LNCAP (cell line): Measurements from ENCODE around the gene SDF2.

Experiments
- CTCF ChIP-seq: fragments of 450-650 bp; IDR thresholded peaks from 2 replicates; pipeline ENCODE4 v1.5.1; 2017; ENCODE audit warnings: mild to moderate bottlenecking

Gene SDF2

GRCh38 chr17:28615260-28615940 lies 46.3 kb downstream of the SDF2 start:
- no peak for TF ChIP-seq CTCF

DNA sequence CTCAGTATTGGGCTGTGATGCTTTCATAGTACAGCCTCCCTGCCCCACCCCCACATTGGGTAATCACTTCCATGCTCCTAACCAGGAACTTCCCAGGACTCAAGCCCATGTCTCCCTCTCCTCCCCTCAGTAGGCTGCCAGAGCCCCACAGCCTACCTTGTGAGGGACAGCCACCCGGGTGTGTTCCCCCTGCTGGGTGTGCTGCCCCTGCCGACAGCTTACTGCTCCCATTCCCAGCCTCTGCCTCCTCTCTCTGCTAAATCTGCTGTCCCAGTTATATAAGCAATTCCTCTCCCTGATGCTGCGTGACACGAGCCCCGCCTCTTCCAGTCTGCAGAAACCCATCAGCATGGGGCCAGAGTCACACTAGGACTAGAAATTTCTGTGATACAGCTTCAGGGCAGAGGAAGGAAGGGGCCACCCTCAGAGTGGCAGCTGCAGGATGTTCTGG lies 47.8 kb downstream of the SDF2 start, which contains the start of gene RSKR:
Gene RSKR (minus strand): TSS at position 255 of the 451 bp plus-strand sequence. CDS start 24 bp downstream, at position 231.
- no peak for TF ChIP-seq CTCF

- peak; percentile 66 for TF ChIP-seq CTCF
Measured at GRCh38 chr17:28612936-28613872, 48.5 kb downstream of the SDF2 start.

DNA sequence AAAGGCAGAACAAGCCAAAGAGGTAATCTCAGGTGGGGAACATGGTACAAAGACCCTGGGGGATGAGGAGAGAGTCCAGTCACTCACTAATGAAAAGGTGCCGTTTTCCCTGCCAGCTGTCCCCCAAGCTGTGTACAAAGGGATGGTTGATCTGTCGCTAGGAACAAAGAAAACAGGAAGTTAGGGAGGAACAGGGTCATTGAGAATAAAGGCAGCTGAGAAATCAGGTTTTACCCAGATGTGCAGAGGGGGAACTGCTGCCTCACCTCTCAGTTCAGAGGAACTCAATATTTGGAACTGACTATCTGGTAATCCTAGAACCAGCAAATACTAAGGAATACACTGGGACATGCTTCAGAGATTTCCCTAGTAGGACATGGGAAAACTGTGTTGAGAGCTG lies 49.2 kb downstream of the SDF2 start:
- TF ChIP-seq CTCF: no peak

- TF ChIP-seq CTCF: no peak
Measured at GRCh38 chr17:28610376-28610775, 51.3 kb downstream of the SDF2 start.

- TF ChIP-seq CTCF: no peak
Measured at GRCh38 chr17:28599311-28600184, 62.2 kb downstream of the SDF2 start.

GRCh38 chr17:28598799-28599310 lies 62.9 kb downstream of the SDF2 start, which contains the start of gene SPAG5:
Gene SPAG5 (minus strand): TSS chr17:28599025. CDS start chr17:28598946, 79 bp downstream.
- no peak for TF ChIP-seq CTCF
